Small intestine (tissue), 7 donors: ENCODE results near the gene PIGBOS1. TPM values are rescaled to one million over a fixed set of nuclear protein-coding genes. Genes with fewer than 3 reads are reported as not detected.
"Not testable (repeated sequence)": the region's sequence is repeated elsewhere in the genome, so short reads cannot be mapped to it uniquely, and the experiment has no call there.

ENCODE experiments used
- DNase-seq, 2 donors: peaks; one replicate each; pipeline versions ENCODE4 v3.0.0 to v3.0.0-alpha.2; 2013
- FAIRE-seq: peaks from 2 replicates; lab custom pipeline; 2012; peaks lifted over from hg19 to GRCh38; lab: Jason Lieb, UNC
- H3K27ac ChIP-seq, 3 donors: one replicate each; pipeline ENCODE4 v1.5.1; 2013; ENCODE audit warnings: low read length in 2 of 3, mild to moderate bottlenecking in 2 of 3, control low read depth in 1 of 3, inconsistent platforms in 1 of 3, low read depth in 1 of 3, moderate library complexity in 1 of 3
- H3K27me3 ChIP-seq, 3 donors: one replicate each; pipeline ENCODE4 v1.6.1; 2013; ENCODE audit warnings: low read length in 3 of 3, inconsistent platforms in 1 of 3; ENCODE audit not compliant: control insufficient read depth in 3 of 3, insufficient read depth in 3 of 3
- H3K36me3 ChIP-seq, 3 donors: one replicate each; pipeline ENCODE4 v1.6.1; 2013; ENCODE audit warnings: low read length in 3 of 3, inconsistent platforms in 1 of 3, low read depth in 1 of 3, mild to moderate bottlenecking in 1 of 3, moderate library complexity in 1 of 3; ENCODE audit not compliant: control insufficient read depth in 3 of 3, insufficient read depth in 2 of 3
- H3K4me1 ChIP-seq, 3 donors: one replicate each; pipeline ENCODE4 v1.6.1; 2013; ENCODE audit warnings: low read length in 2 of 3, inconsistent platforms in 1 of 3, low read depth in 1 of 3, mild to moderate bottlenecking in 1 of 3, moderate library complexity in 1 of 3; ENCODE audit not compliant: control insufficient read depth in 3 of 3, insufficient read depth in 2 of 3
- H3K4me3 ChIP-seq, 3 donors: one replicate each; pipeline ENCODE4 v1.5.1; 2013; ENCODE audit warnings: low read length in 3 of 3, control low read depth in 1 of 3, inconsistent platforms in 1 of 3, low read depth in 1 of 3, mild to moderate bottlenecking in 1 of 3, moderate library complexity in 1 of 3
- H3K9me3 ChIP-seq, 2 donors: one replicate each; pipeline ENCODE4 v1.6.1; 2013; ENCODE audit warnings: low read depth in 1 of 2, low read length in 1 of 2; ENCODE audit not compliant: control insufficient read depth in 2 of 2, insufficient read depth in 1 of 2
- WGBS, 3 donors: extraction: QIAGEN DNeasy Blood & Tissue Kit; methylation state at CpG; one replicate each; pipeline ENCODE4 v1.1.7; 2013; 5-methylcytosine and 5-hydroxymethylcytosine counted together
- polyA plus RNA-seq, 4 donors: library from polyadenylated mRNA; stranded (reverse) in 3 of 4; unstranded in 1 of 4; fragments of 200-250 nt in 3 of 4; fragments of 120-200 nt in 1 of 4; gene quantifications; one replicate each; pipeline versions ENCODE4 v1.2.1 to v1.2.3, GENCODE V29; 2013
- donor health status: healthy with polysubstance abuse.
- donor health status: control.
- donor health status: control.
- donor health status: Bipolar disorder and iron deficiency.
- donor health status: healthy.

The PIGBOS1 gene
- polyA plus RNA-seq, 4 donors = 18.7 to 23.2 (median 20.8) TPM

- DNase-seq (no peak), FAIRE-seq (no peak)
- Histone ChIP-seq H3K36me3 (peaks cover 4 to 20% (median 8%) of the 10 kb centered on the region in 3 donors), H3K27ac (no peak overlapping the region), H3K9me3 (no peaks in the 10 kb centered on the region), H3K4me1 (no peaks in the 10 kb centered on the region), H3K27me3 (no peaks in the 10 kb centered on the region), H3K4me3 (no peak overlapping the region)
- WGBS, 3 donors = 84 to 97% (median 91%) methylated on average over 1 of the region's 1 CpG
Measured at GRCh38 chr15:55327387-55327786, 8.5 kb upstream of the PIGBOS1 start.

- Histone ChIP-seq H3K27ac (no peak overlapping the region), H3K4me3 (no peak overlapping the region), H3K27me3 (no peaks in the 10 kb centered on the region), H3K4me1 (peaks cover 0 to 5% (median 0%) of the 10 kb centered on the region in 3 donors), H3K9me3 (no peaks in the 10 kb centered on the region), H3K36me3 (peaks cover under 1 to 9% (median 3%) of the 10 kb centered on the region in 3 donors)
- DNase-seq (no peak), FAIRE-seq (no peak)
- 89 to 92% (median 90%) methylated on average over 5 of the region's 5 CpGs for WGBS, 3 donors
Measured at GRCh38 chr15:55322467-55322866, 3.5 kb upstream of the PIGBOS1 start.

DNA sequence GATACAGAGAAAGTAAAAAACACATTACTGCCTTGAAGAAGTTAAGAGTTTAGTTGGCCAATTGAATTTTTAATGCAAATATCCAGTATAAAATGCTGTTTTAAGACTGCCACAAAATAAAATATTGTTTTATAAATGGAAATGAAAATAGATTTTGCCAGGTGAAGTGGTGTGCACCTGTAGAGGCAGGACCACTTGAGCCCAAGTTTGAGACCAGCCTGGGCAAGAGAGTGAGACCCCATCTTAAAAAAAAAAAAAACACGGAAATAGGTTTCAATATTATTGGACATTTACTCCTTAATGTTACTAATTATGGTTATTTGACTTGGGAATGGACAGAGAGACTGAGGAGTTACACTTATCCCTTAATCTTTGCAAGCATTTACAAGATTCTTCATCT, 2.0 kb upstream of the PIGBOS1 start:
- H3K4me3 ChIP-seq = no peak overlapping the region
- WGBS, 3 donors = 76 to 83% (median 78%) methylated on average over 1 of the region's 1 CpG
- no peaks in the 10 kb centered on the region for H3K27me3 ChIP-seq
- no peak overlapping the region for H3K27ac ChIP-seq
- FAIRE-seq (no peak), DNase-seq (no peak)
- peaks cover 0 to 5% (median 0%) of the 10 kb centered on the region in 3 donors for H3K4me1 ChIP-seq
- H3K36me3 ChIP-seq = peaks cover 0 to 9% (median 5%) of the 10 kb centered on the region in 3 donors
- no peaks in the 10 kb centered on the region for H3K9me3 ChIP-seq

DNA sequence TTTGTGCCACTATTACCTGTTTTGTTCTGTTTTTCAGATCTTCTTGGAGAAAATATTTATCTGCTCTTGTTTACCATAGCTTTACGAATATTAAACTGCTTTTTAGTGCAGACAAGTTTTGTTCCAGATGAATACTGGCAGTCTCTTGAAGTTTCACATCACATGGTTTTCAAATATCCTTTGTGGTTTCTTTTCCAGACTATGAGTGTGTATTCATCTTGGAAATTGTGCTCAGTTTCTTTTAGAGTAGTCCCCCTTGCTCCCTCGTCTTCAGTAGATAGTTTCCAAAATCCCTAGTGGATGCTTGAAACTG, 1.3 kb upstream of the PIGBOS1 start:
- Histone ChIP-seq H3K4me3 (no peak overlapping the region), H3K27ac (no peak overlapping the region)

DNA sequence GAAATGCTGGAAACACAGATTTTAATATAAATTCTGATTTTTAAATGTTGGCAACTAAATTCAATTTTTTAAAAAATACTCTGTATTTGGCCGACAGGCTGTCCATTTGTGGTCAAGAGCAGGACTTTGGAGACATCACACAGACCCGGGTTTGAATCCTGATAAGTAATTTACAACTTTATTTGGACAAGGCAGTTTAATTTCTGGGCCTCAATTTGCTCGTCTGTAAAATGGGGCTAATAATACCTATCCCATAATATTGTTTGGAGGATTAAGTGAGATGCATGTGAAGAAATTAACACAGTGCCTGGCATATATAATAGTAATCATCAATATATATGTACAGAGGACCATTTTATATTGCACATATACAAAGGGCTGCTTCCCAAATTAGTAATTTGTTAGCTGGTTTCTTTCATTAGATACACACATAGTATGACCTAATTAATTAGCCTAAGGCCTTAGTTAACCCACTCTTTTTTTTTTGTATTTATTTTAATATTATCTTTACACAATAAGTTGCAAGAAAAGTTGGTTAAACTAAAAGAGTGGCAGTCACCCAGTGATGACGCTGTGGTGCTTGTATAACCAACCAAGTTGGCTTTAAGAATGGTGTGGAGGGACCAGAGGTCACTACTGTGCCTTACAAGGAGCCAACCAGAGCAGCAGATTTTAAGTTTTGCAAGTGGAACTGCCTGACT, 764 bp upstream of the PIGBOS1 start:
- Histone ChIP-seq H3K27me3 (no peaks in the 10 kb centered on the region), H3K9me3 (no peaks in the 10 kb centered on the region), H3K36me3 (peaks cover 0 to 5% (median 2%) of the 10 kb centered on the region in 3 donors), H3K4me1 (peaks cover 0 to 5% (median 0%) of the 10 kb centered on the region in 3 donors), H3K4me3 (peak overlapping the region; percentile 66 to 100 (median 78)), H3K27ac (peak overlapping the region in 2 of 3 donors; percentile 94 to 97)
- 29 to 42% (median 31%) methylated on average over 4 of the region's 4 CpGs for WGBS, 3 donors
- DNase-seq (peak in 1 of 2 donors; percentile 49), FAIRE-seq (no peak)

More for the DNA sequence above, 1.3 kb upstream of the PIGBOS1 start:
- no peaks in the 10 kb centered on the region for H3K27me3 ChIP-seq
- FAIRE-seq (no peak), DNase-seq (peak in 1 of 2 donors; percentile 13)
- H3K9me3 ChIP-seq = no peaks in the 10 kb centered on the region
- peaks cover 0 to 5% (median 5%) of the 10 kb centered on the region in 3 donors for H3K36me3 ChIP-seq
- H3K4me1 ChIP-seq = peaks cover 0 to 5% (median 0%) of the 10 kb centered on the region in 3 donors
- WGBS, 3 donors = 40 to 48% (median 43%) methylated on average over 2 of the region's 2 CpGs

DNA sequence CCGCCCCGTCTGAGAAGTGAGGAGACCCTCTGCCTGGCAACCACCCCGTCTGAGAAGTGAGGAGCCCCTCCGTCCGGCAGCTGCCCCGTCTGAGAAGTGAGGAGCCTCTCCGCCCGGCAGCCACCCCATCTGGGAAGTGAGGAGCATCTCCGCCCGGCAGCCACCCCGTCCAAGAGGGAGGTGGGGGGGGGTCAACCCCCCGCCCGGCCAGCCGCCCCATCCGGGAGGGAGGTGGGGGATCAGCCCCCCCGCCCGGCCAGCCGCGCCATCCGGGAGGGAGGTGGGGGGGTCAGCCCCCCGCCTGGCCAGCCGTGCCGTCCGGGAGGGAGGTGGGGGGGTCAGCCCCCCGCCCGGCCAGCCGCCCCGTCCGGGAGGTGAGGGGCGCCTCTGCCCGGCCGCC, 16.1 kb downstream of the PIGBOS1 start:
- FAIRE-seq, H3K4me1 ChIP-seq, H3K27me3 ChIP-seq, DNase-seq, H3K4me3 ChIP-seq, H3K27ac ChIP-seq, H3K36me3 ChIP-seq: not testable (repeated sequence)
- peaks cover 0 to 17% of the 10 kb centered on the region in 2 donors for H3K9me3 ChIP-seq
- 95% methylated on average over 15 of the region's 32 CpGs; no CpG with 5 or more reads in 2 of the 3 donors for whole genome bisulfite sequencing, 3 donors

DNA sequence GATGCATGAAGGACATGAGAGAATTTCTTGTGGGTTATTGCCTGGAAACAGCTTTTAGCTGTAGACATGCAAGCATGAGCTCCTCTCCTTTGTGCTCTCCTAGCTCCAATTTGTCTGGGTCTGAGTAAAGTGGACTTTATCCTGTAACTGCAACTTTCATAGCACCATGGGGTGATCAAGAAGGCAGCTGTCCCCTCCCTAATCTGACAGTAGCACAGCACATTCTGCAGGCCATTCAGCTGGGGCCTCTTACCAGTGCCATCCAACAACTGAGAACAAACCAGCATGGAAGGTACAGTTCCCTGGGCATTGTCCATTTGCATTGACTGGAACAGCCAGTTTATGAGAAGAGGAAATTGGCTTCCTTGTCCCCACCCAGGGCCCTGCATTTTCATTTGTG, 21.6 kb downstream of the PIGBOS1 start:
- peaks cover 0 to 14% of the 10 kb centered on the region in 2 donors for H3K9me3 ChIP-seq
- H3K4me3 ChIP-seq = no peak overlapping the region
- DNase-seq = no peak
- FAIRE-seq = no peak
- no peaks in the 10 kb centered on the region for H3K36me3 ChIP-seq
- no peak overlapping the region for H3K27ac ChIP-seq
- H3K27me3 ChIP-seq = no peaks in the 10 kb centered on the region
- peaks cover 0 to 4% (median 0%) of the 10 kb centered on the region in 3 donors for H3K4me1 ChIP-seq

GRCh38 chr15:55290528-55291057, 28.3 kb downstream of the PIGBOS1 start:
- Histone ChIP-seq H3K36me3 (no peaks in the 10 kb centered on the region), H3K27me3 (no peaks in the 10 kb centered on the region), H3K9me3 (no peaks in the 10 kb centered on the region), H3K4me3 (peak overlapping the region in 2 of 3 donors; percentile 86 to 92), H3K27ac (peak overlapping the region; percentile 92 to 95 (median 93)), H3K4me1 (peaks cover 0 to 6% (median 0%) of the 10 kb centered on the region in 3 donors)
- peak; percentile 80 to 91 for DNase-seq
- 18 to 25% (median 23%) methylated on average over 17 of the region's 17 CpGs for WGBS, 3 donors
- no peak for FAIRE-seq
